Gastrocnemius medialis (tissue), 4 donors: ENCODE data around the gene MEIS2. TPM values are rescaled to one million over a fixed set of nuclear protein-coding genes. Genes with fewer than 3 reads are reported as not detected.

Experiments
- ATAC-seq, 2 donors: fragments of 150-250 bp; one replicate each; pipeline ENCODE4 v1.9.1; 2016
- DNase-seq, 2 donors: peaks; one replicate each; pipeline ENCODE4 v3.0.0-alpha.2; 2019
- H3K27ac ChIP-seq, 4 donors: fragments of 200-600 bp; sonication (generic); 1 replicate in 1 of 4; 2 replicates in 3 of 4; pipeline ENCODE4 v1.5.1; 2016 to 2018; ENCODE audit warnings: mild to moderate bottlenecking in 2 of 4, moderate library complexity in 1 of 4
- H3K27me3 ChIP-seq, 3 donors: fragments of 200-600 bp; sonication (generic) in 2 of 3; 1 replicate in 1 of 3; 2 replicates in 2 of 3; pipeline versions ENCODE4 v1.5.1 to v1.6.0; 2016 to 2019; ENCODE audit warnings: mild to moderate bottlenecking in 1 of 3, moderate library complexity in 1 of 3
- H3K36me3 ChIP-seq, 2 donors: fragments of 200-600 bp; sonication (generic) in 1 of 2; one replicate each; pipeline ENCODE4 v1.5.1; 2017 to 2018
- H3K4me1 ChIP-seq, 2 donors: fragments of 200-600 bp; sonication (generic) in 1 of 2; one replicate each; pipeline ENCODE4 v1.5.1; 2016 to 2017; ENCODE audit warnings: mild to moderate bottlenecking in 2 of 2
- H3K4me3 ChIP-seq, 4 donors: fragments of 200-600 bp; sonication (generic) in 3 of 4; 1 replicate in 1 of 4; 2 replicates in 3 of 4; pipeline ENCODE4 v1.5.1; 2016 to 2019; ENCODE audit warnings: mild to moderate bottlenecking in 2 of 4
- H3K9me3 ChIP-seq, 3 donors: fragments of 200-600 bp; sonication (generic) in 2 of 3; 1 replicate in 1 of 3; 2 replicates in 2 of 3; pipeline ENCODE4 v1.5.1; 2016 to 2019
- POLR2A ChIP-seq, 2 donors: fragments of 450-650 bp; IDR thresholded peaks; one replicate each; pipeline ENCODE4 v1.6.1; 2017; ENCODE audit warnings: antibody characterized with exemption in 2 of 2, mild to moderate bottlenecking in 2 of 2, moderate library complexity in 2 of 2
- in situ Hi-C, 4 donors: fragments of 200-750 bp; cut with MboI; loops; one replicate each; pipeline versions ENCODE4 v1.15.0 to v1.8.0; 2017; ENCODE audit warnings: low sequenced_read_pairs in 4 of 4
- intact Hi-C: fragments of 100-400 bp; cut with DNase I; formaldehyde crosslinking; loops from one replicate; pipeline ENCODE4 v1.15.1; 2023; ENCODE audit warnings: low total_unique reads
- total RNA-seq, 4 donors: library from RNA; depleted of rRNA; stranded (reverse); fragments of >200 nt; gene quantifications; one replicate each; pipeline versions ENCODE4 v1.1.0 to v1.2.3, GENCODE V29; 2016
- TF ChIP-seq, protein P1 (sequence below), 5 experiments: fragments of 450-650 bp in 3 of 5; fragments of 200-600 bp in 2 of 5; sonication (generic) in 2 of 5; IDR thresholded peaks in 4 of 5; conservative IDR thresholded peaks in 1 of 5; 1 replicate in 4 of 5; 2 replicates in 1 of 5; pipeline ENCODE4 v1.5.1; 2016 to 2019; ENCODE audit warnings: antibody characterized with exemption in 5 of 5, mild to moderate bottlenecking in 3 of 5, moderate library complexity in 3 of 5

The MEIS2 gene
- total RNA-seq, 4 donors from 2014 or later, result 0.31 to 1.8 (median 0.40) TPM; not detected in 1

- H3K27ac ChIP-seq, result no peak overlapping the region
- no peaks in the 10 kb centered on the region for H3K36me3 ChIP-seq
- intact Hi-C loops, result no loop called here
- no peak for ATAC-seq
- H3K27me3 ChIP-seq, result peaks cover 0 to 14% (median 10%) of the 10 kb centered on the region in 3 donors
- DNase-seq, result no peak
- no peaks in the 10 kb centered on the region for H3K4me1 ChIP-seq
- in situ Hi-C loops, result no loop called here
- TF ChIP-seq, protein P1, sequence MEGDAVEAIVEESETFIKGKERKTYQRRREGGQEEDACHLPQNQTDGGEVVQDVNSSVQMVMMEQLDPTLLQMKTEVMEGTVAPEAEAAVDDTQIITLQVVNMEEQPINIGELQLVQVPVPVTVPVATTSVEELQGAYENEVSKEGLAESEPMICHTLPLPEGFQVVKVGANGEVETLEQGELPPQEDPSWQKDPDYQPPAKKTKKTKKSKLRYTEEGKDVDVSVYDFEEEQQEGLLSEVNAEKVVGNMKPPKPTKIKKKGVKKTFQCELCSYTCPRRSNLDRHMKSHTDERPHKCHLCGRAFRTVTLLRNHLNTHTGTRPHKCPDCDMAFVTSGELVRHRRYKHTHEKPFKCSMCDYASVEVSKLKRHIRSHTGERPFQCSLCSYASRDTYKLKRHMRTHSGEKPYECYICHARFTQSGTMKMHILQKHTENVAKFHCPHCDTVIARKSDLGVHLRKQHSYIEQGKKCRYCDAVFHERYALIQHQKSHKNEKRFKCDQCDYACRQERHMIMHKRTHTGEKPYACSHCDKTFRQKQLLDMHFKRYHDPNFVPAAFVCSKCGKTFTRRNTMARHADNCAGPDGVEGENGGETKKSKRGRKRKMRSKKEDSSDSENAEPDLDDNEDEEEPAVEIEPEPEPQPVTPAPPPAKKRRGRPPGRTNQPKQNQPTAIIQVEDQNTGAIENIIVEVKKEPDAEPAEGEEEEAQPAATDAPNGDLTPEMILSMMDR (IDR thresholded peaks at IDR 0.05 in 4 of 5, conservative IDR thresholded peaks at IDR 0.05 in 1 of 5), result no peak
- no peak for TF ChIP-seq POLR2A (IDR thresholded peaks at IDR 0.05)
- no peaks in the 10 kb centered on the region for H3K9me3 ChIP-seq
- H3K4me3 ChIP-seq, result no peak overlapping the region
These were observed 20.0 kb downstream of the MEIS2 start for GRCh38 chr15:37080261-37080921.

DNA sequence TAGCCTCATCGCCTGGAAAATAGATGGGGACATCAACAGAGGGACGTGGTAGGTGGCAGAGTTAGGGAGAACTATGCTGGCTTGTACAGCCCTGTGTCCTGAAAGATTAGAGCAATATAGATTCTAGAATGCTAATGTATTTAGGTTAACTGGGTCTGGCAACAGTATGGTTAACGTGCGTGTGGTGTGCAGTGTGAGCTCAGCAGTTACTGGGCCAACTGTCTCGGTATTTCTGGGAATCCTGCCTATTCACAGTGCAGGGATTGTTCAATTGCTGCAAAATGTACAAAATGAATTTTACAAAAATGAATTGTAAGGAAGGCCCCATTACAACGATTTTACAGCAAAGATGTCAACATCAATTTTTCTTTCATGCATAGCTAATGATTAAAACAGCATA is 20.6 kb downstream of the MEIS2 start:
- Histone ChIP-seq H3K36me3 (no peaks in the 10 kb centered on the region), H3K9me3 (no peaks in the 10 kb centered on the region), H3K27me3 (peaks cover 0 to 14% (median 10%) of the 10 kb centered on the region in 3 donors), H3K4me1 (no peaks in the 10 kb centered on the region), H3K4me3 (no peak overlapping the region), H3K27ac (no peak overlapping the region)
- in situ Hi-C loops, result no loop called here
- TF ChIP-seq, protein P1 (IDR thresholded peaks at IDR 0.05 in 4 of 5, conservative IDR thresholded peaks at IDR 0.05 in 1 of 5), result no peak
- TF ChIP-seq POLR2A (IDR thresholded peaks at IDR 0.05), result no peak
- DNase-seq, result no peak
- ATAC-seq, result no peak
- intact Hi-C loops, result no loop called here

- Histone ChIP-seq H3K36me3 (no peaks in the 10 kb centered on the region), H3K27ac (no peak overlapping the region)
- in situ Hi-C loops, result no loop called here
These were observed 21.8 kb downstream of the MEIS2 start for GRCh38 chr15:37078566-37078965.

DNA sequence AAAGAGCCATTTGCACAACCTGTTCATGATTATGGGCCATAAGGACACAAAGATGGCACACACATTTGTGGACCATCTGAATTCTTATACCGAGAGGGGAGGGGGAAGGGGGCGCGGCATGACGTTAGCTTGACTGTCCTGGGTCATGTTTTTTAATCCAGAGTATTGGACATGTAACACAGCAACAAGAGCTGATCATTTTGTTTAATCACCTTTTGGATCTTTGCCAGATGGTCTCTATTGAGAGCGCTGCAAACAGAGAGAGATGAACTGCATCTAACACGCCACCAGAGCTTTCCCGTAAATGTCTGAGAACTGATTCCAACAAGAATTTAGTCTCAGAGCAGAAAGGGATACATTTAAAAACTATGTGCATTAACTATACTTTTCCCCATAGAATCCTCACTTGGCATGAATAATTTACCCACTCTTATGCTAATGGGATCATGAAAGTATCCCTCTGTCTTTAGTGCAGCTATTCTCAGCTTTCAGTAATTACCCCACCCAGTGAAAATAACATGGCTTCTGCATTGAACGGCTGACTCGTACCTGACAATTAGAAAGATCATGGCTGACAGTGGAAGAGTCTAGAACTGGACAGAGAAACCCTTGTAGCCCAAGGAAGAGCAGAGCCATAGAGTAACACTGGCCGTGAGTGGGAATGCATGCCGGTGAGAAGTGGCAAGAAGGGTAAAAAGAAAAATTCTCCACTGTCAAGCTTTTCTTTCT is 22.6 kb downstream of the MEIS2 start:
- no peak for DNase-seq
- intact Hi-C loops (no loop called here), in situ Hi-C loops (no loop called here)
- Histone ChIP-seq H3K4me1 (no peaks in the 10 kb centered on the region), H3K27ac (no peak overlapping the region), H3K9me3 (no peaks in the 10 kb centered on the region), H3K4me3 (no peak overlapping the region), H3K36me3 (no peaks in the 10 kb centered on the region), H3K27me3 (peaks cover 0 to 10% (median 10%) of the 10 kb centered on the region in 3 donors)
- no peak for ATAC-seq
- no peak for TF ChIP-seq POLR2A (IDR thresholded peaks at IDR 0.05)
- TF ChIP-seq, protein P1 (IDR thresholded peaks at IDR 0.05 in 4 of 5, conservative IDR thresholded peaks at IDR 0.05 in 1 of 5), result no peak

More at GRCh38 chr15:37078566-37078965, 21.8 kb downstream of the MEIS2 start:
- intact Hi-C loops, result no loop called here
- no peak for TF ChIP-seq POLR2A (IDR thresholded peaks at IDR 0.05)
- TF ChIP-seq, protein P1 (IDR thresholded peaks at IDR 0.05 in 4 of 5, conservative IDR thresholded peaks at IDR 0.05 in 1 of 5), result no peak
- H3K4me1 ChIP-seq, result no peaks in the 10 kb centered on the region
- no peak for DNase-seq
- H3K27me3 ChIP-seq, result peaks cover 0 to 14% (median 10%) of the 10 kb centered on the region in 3 donors
- no peak for ATAC-seq
- H3K4me3 ChIP-seq, result no peak overlapping the region
- no peaks in the 10 kb centered on the region for H3K9me3 ChIP-seq
